Retinal pigment epithelial cell (primary cell): ENCODE data around the gene ALDH3B2.
A peak's percentile ranks its signal among the peaks of the same experiment; 100 is the strongest.

Experiments used
- DNase-seq: peaks from one replicate; pipeline ENCODE4 v3.0.0-alpha.2; 2010; ENCODE audit warnings: low read depth
- H3K4me3 ChIP-seq: 2 replicates; pipeline ENCODE4 v1.5.1; 2011; ENCODE audit warnings: mild to moderate bottlenecking, low read length, control low read depth, moderate library complexity
- CTCF ChIP-seq: conservative IDR thresholded peaks from 2 replicates; pipeline ENCODE4 v1.5.1; 2011; ENCODE audit warnings: low read depth, low read length, control low read depth, inconsistent platforms

The ALDH3B2 gene

GRCh38 chr11:67654225-67654624 lies 20.2 kb downstream of the ALDH3B2 start:
- no peak for DNase-seq
- H3K4me3 ChIP-seq: no peak overlapping the region
- TF ChIP-seq CTCF: no peak

GRCh38 chr11:67652965-67653845 lies 21.2 kb downstream of the ALDH3B2 start:
- TF ChIP-seq CTCF: no peak
- DNase-seq: no peak

GRCh38 chr11:67651976-67652781 lies 22.2 kb downstream of the ALDH3B2 start:
- H3K4me3 ChIP-seq: no peak overlapping the region
- DNase-seq: no peak
- TF ChIP-seq CTCF: no peak

More at GRCh38 chr11:67652965-67653845, 21.2 kb downstream of the ALDH3B2 start:
- H3K4me3 ChIP-seq: no peak overlapping the region

GRCh38 chr11:67649634-67650510 lies 24.6 kb downstream of the ALDH3B2 start:
- no peak for TF ChIP-seq CTCF
- peak overlapping the region; percentile 40 for H3K4me3 ChIP-seq
- no peak for DNase-seq

- no peak for DNase-seq
- no peak for TF ChIP-seq CTCF
- H3K4me3 ChIP-seq: no peak overlapping the region
Measured at GRCh38 chr11:67648796-67649613, 25.4 kb downstream of the ALDH3B2 start.
